H1 (cell line): ENCODE data around the gene FOXP4. TPM values are rescaled to one million over a fixed set of nuclear protein-coding genes. Genes with fewer than 3 reads are reported as not detected.

Experiments
- CTCF ChIA-PET: fragments of 300-600 bp; sonication (Branson Sonifier 250); formaldehyde crosslinking; loops from one replicate; lab custom pipeline; 2021; ENCODE audit not compliant: partially characterized antibody; lab: Charles Lee
- POLR2A ChIA-PET: fragments of 300-600 bp; sonication (Branson Sonifier 250); formaldehyde crosslinking; loops from one replicate; lab custom pipeline; 2021; ENCODE audit warnings: inconsistent platforms; ENCODE audit not compliant: partially characterized antibody; lab: Charles Lee
- DNase-seq, 2 experiments: peaks; one replicate each; pipeline versions ENCODE4 v3.0.0 to v3.0.0-alpha.2; 2010 to 2022; ENCODE audit warnings: low spot score in 2 of 2, low read depth in 1 of 2, mixed read lengths in 1 of 2
- FAIRE-seq: peaks from 2 replicates; lab custom pipeline; 2011; peaks lifted over from hg19 to GRCh38; lab: Jason Lieb, UNC
- H2AFZ ChIP-seq: 2 replicates; pipeline ENCODE4 v1.8.1; 2012; ENCODE audit warnings: low read length, inconsistent platforms
- H2AK5ac ChIP-seq: 2 replicates; pipeline ENCODE4 v1.6.1; 2013; ENCODE audit warnings: low read depth, low read length
- H2BK120ac ChIP-seq: replicated peaks from 2 replicates; pipeline ENCODE3; 2013; ENCODE audit warnings: low read depth, low read length, inconsistent platforms
- H2BK12ac ChIP-seq: 2 replicates; pipeline ENCODE4 v1.6.1; 2013; ENCODE audit warnings: low read depth, low read length
- H2BK15ac ChIP-seq: 2 replicates; pipeline ENCODE4 v1.6.1; 2013; ENCODE audit warnings: low read length
- H2BK20ac ChIP-seq: 2 replicates; pipeline ENCODE4 v1.6.1; 2013; ENCODE audit warnings: low read length
- H2BK5ac ChIP-seq: 2 replicates; pipeline ENCODE4 v1.6.1; 2013; ENCODE audit warnings: low read depth, low read length
- H3K14ac ChIP-seq: 2 replicates; pipeline ENCODE4 v1.6.1; 2013; ENCODE audit warnings: inconsistent platforms; ENCODE audit not compliant: insufficient read length
- H3K18ac ChIP-seq: 2 replicates; pipeline ENCODE4 v1.6.1; 2013; ENCODE audit warnings: low read length; ENCODE audit errors: extremely low read depth
- H3K23ac ChIP-seq: 2 replicates; pipeline ENCODE4 v1.6.1; 2013; ENCODE audit warnings: inconsistent platforms; ENCODE audit not compliant: insufficient read length
- H3K23me2 ChIP-seq: 2 replicates; pipeline ENCODE4 v1.6.1; 2013; ENCODE audit warnings: low read depth, low read length
- H3K27ac ChIP-seq: 2 replicates; pipeline ENCODE4 v1.6.1; 2011; ENCODE audit warnings: low read depth, low read length, inconsistent platforms
- H3K27me3 ChIP-seq, 4 experiments: replicated peaks in 1 of 4; 1 replicate in 1 of 4; 2 replicates in 3 of 4; pipeline versions ENCODE4 v1.6.1 to v1.8.1; 2011 to 2013; ENCODE audit warnings: low read length in 3 of 4, mild to moderate bottlenecking in 3 of 4, inconsistent platforms in 2 of 4, mixed read lengths in 2 of 4, moderate library complexity in 1 of 4; ENCODE audit not compliant: control insufficient read depth in 3 of 4, insufficient read depth in 3 of 4; ENCODE audit errors: extremely low read depth in 1 of 4
- H3K36me3 ChIP-seq, 4 experiments: 2 replicates each; pipeline versions ENCODE4 v1.6.1 to v1.8.1; 2011 to 2013; ENCODE audit warnings: mild to moderate bottlenecking in 4 of 4, low read length in 3 of 4, moderate library complexity in 2 of 4, control low read depth in 1 of 4, inconsistent platforms in 1 of 4; ENCODE audit not compliant: insufficient read depth in 4 of 4, control insufficient read depth in 2 of 4
- H3K4ac ChIP-seq: replicated peaks from 2 replicates; pipeline ENCODE3; 2013; ENCODE audit warnings: low read length, low read depth, mixed read lengths, inconsistent platforms; ENCODE audit not compliant: insufficient read length
- H3K4me1 ChIP-seq, 4 experiments: replicated peaks in 1 of 4; 1 replicate in 1 of 4; 2 replicates in 3 of 4; pipeline versions ENCODE4 v1.6.1 to v1.8.1; 2011 to 2013; ENCODE audit warnings: low read length in 3 of 4, inconsistent platforms in 2 of 4, mixed read lengths in 1 of 4; ENCODE audit not compliant: insufficient read depth in 4 of 4, control insufficient read depth in 3 of 4
- H3K4me2 ChIP-seq, 2 experiments: 2 replicates each; pipeline versions ENCODE4 v1.6.1 to v1.8.1; 2011 to 2013; ENCODE audit warnings: low read depth in 2 of 2, low read length in 2 of 2, control low read depth in 1 of 2, inconsistent platforms in 1 of 2, mild to moderate bottlenecking in 1 of 2; ENCODE audit not compliant: insufficient read depth in 1 of 2
- H3K4me3 ChIP-seq, 4 experiments: fragments of 200-600, 300-600 bp in 1 of 4; sonication (generic), shearing (Covaris generic), sonication (Bioruptor Twin) in 1 of 4; 2 replicates each; pipeline versions ENCODE4 v1.5.1 to v1.8.1; 2011 to 2016; ENCODE audit warnings: low read length in 4 of 4, low read depth in 3 of 4, control low read depth in 2 of 4, inconsistent platforms in 2 of 4, mild to moderate bottlenecking in 2 of 4, mixed read lengths in 1 of 4, moderate library complexity in 1 of 4; ENCODE audit not compliant: insufficient read depth in 2 of 4; ENCODE audit errors: extremely low read depth in 1 of 4
- H3K56ac ChIP-seq: replicated peaks from 2 replicates; pipeline ENCODE3; 2013; ENCODE audit warnings: low read depth, mild to moderate bottlenecking, mixed read lengths, low read length, inconsistent platforms; ENCODE audit not compliant: insufficient read length
- H3K79me1 ChIP-seq: 2 replicates; pipeline ENCODE4 v1.6.1; 2013; ENCODE audit warnings: low read depth, low read length, control low read depth
- H3K79me2 ChIP-seq, 2 experiments: 2 replicates each; pipeline versions ENCODE4 v1.6.1 to v1.8.1; 2012 to 2013; ENCODE audit warnings: low read length in 2 of 2, mild to moderate bottlenecking in 2 of 2, inconsistent platforms in 1 of 2; ENCODE audit not compliant: insufficient read depth in 2 of 2, control insufficient read depth in 1 of 2
- H3K9ac ChIP-seq, 4 experiments: replicated peaks in 1 of 4; 1 replicate in 1 of 4; 2 replicates in 3 of 4; pipeline versions ENCODE4 v1.6.1 to v1.8.1; 2011 to 2013; ENCODE audit warnings: low read depth in 3 of 4, low read length in 3 of 4, control low read depth in 2 of 4, mild to moderate bottlenecking in 2 of 4, moderate library complexity in 2 of 4, inconsistent platforms in 1 of 4; ENCODE audit errors: extremely low read depth in 1 of 4
- H3K9me3 ChIP-seq, 2 experiments: 2 replicates each; pipeline versions ENCODE4 v1.6.1 to v1.8.1; 2012 to 2013; ENCODE audit warnings: mild to moderate bottlenecking in 2 of 2, moderate library complexity in 2 of 2, control low read depth in 1 of 2, inconsistent platforms in 1 of 2, low read depth in 1 of 2, low read length in 1 of 2, mixed read lengths in 1 of 2; ENCODE audit not compliant: insufficient read depth in 2 of 2
- H4K20me1 ChIP-seq, 2 experiments: replicated peaks in 1 of 2; 2 replicates each; pipeline versions ENCODE3 to v1.8.1; 2011 to 2013; ENCODE audit warnings: inconsistent platforms in 2 of 2, low read length in 2 of 2, mild to moderate bottlenecking in 1 of 2; ENCODE audit not compliant: insufficient read depth in 2 of 2, control insufficient read depth in 1 of 2
- H4K5ac ChIP-seq: 2 replicates; pipeline ENCODE4 v1.6.1; 2013; ENCODE audit warnings: low read length, low read depth, mixed read lengths, inconsistent platforms; ENCODE audit not compliant: insufficient read length
- H4K8ac ChIP-seq: 2 replicates; pipeline ENCODE4 v1.8.0; 2013; ENCODE audit warnings: mild to moderate bottlenecking, moderate library complexity, low read length, inconsistent platforms; ENCODE audit not compliant: insufficient read depth; ENCODE audit errors: extremely low read depth
- H4K91ac ChIP-seq: replicated peaks from 2 replicates; pipeline ENCODE3; 2013; ENCODE audit warnings: low read length, mixed read lengths, inconsistent platforms; ENCODE audit not compliant: insufficient read length
- ASH2L ChIP-seq: fragments of 200-600, 300-600 bp; sonication (generic); IDR thresholded peaks from one replicate; pipeline ENCODE4 v1.7.1; 2017; ENCODE audit warnings: low read length
- BACH1 ChIP-seq: IDR thresholded peaks from 2 replicates; pipeline ENCODE4 v1.6.1; 2012; ENCODE audit warnings: low read length, improper control_type of control experiment
- BCL11A ChIP-seq, 2 experiments: IDR thresholded peaks; one replicate each; pipeline ENCODE4 v1.6.1; 2011; ENCODE audit warnings: low read depth in 2 of 2, low read length in 2 of 2, mild to moderate bottlenecking in 2 of 2
- CREB1 ChIP-seq: IDR thresholded peaks from 2 replicates; pipeline ENCODE4 v1.6.1; 2012; ENCODE audit warnings: inconsistent platforms
- GABPA ChIP-seq: IDR thresholded peaks from 2 replicates; pipeline ENCODE4 v1.6.1; 2011; ENCODE audit warnings: mild to moderate bottlenecking, low read length, moderate library complexity, borderline replicate concordance; ENCODE audit not compliant: insufficient read depth
- KDM1A ChIP-seq: fragments of 200-600, 300-600 bp; sonication (generic); IDR thresholded peaks from 2 replicates; pipeline ENCODE4 v1.7.1; 2016; ENCODE audit warnings: mild to moderate bottlenecking, low read length, borderline replicate concordance
- POLR2A ChIP-seq, 2 experiments: IDR thresholded peaks; 1 replicate in 1 of 2; 2 replicates in 1 of 2; pipeline ENCODE4 v1.6.1; 2011; ENCODE audit warnings: low read depth in 2 of 2, low read length in 2 of 2, mild to moderate bottlenecking in 2 of 2; ENCODE audit errors: control extremely low read depth in 1 of 2
- POU5F1 ChIP-seq: IDR thresholded peaks from 2 replicates; pipeline ENCODE4 v1.6.1; 2011; ENCODE audit warnings: low read depth, mild to moderate bottlenecking, low read length, moderate library complexity
- RXRA ChIP-seq: IDR thresholded peaks from 2 replicates; pipeline ENCODE4 v1.6.1; 2011; ENCODE audit warnings: low read depth, mild to moderate bottlenecking, low read length, moderate library complexity; ENCODE audit not compliant: insufficient read depth
- SAP30 ChIP-seq: fragments of 300-600 bp; sonication (generic); IDR thresholded peaks from 2 replicates; pipeline ENCODE4 v1.7.1; 2012; ENCODE audit warnings: low read length, moderate library complexity, mild to moderate bottlenecking, inconsistent platforms; ENCODE audit not compliant: insufficient read depth, insufficient replicate concordance
- SRF ChIP-seq: IDR thresholded peaks from 2 replicates; pipeline ENCODE4 v1.6.1; 2011; ENCODE audit warnings: mild to moderate bottlenecking, low read depth, low read length, moderate library complexity
- WGBS, 2 experiments: shearing (Covaris generic) in 1 of 2; methylation state at CpG; one replicate each; pipeline versions ENCODE4 v1.1.6 to v1.1.7; 2013 to 2015; ENCODE audit warnings: low lambda C conversion rate in 2 of 2, mixed read lengths in 2 of 2, inconsistent platforms in 1 of 2, low coverage in 1 of 2, missing lambda C conversion rate in 1 of 2; ENCODE audit not compliant: insufficient replicate concordance in 2 of 2, insufficient coverage in 1 of 2, insufficient read length in 1 of 2; ENCODE audit errors: extremely low coverage in 1 of 2, missing lambda C conversion rate in 1 of 2; 5-methylcytosine and 5-hydroxymethylcytosine counted together
- polyA plus RNA-seq, 7 experiments: library from polyadenylated mRNA; depleted of rRNA in 3 of 7; stranded (reverse) in 5 of 7; unstranded in 2 of 7; fragments of >200 nt in 5 of 7; fragments of 200-250 nt in 2 of 7; gene quantifications; 1 replicate in 5 of 7; 2 replicates in 1 of 7; 4 replicates in 1 of 7; pipeline versions ENCODE4 v1.2.1 to v1.2.3, GENCODE V29; 2011 to 2013; ENCODE audit warnings: missing spikeins in 2 of 7, mixed read lengths in 2 of 7
- total RNA-seq: library from RNA; stranded (reverse); fragmentation: NEBNext Ultra II Directional; extraction: Animal tissue kit (Norgen Biotek cat#: 25700); gene quantifications from 2 replicates; pipeline ENCODE4 v1.2.1, GENCODE V29; 2021
- TF ChIP-seq, protein P1 (sequence below): IDR thresholded peaks from 2 replicates; pipeline ENCODE4 v1.6.1; 2012; ENCODE audit warnings: inconsistent platforms

FOXP4 gene
- total and polyA plus RNA-seq, 2 of the 8 experiments (the other 6 are each of a cell fraction or from before 2014, with no cell fraction given): 4.8 to 13.3 TPM

DNA sequence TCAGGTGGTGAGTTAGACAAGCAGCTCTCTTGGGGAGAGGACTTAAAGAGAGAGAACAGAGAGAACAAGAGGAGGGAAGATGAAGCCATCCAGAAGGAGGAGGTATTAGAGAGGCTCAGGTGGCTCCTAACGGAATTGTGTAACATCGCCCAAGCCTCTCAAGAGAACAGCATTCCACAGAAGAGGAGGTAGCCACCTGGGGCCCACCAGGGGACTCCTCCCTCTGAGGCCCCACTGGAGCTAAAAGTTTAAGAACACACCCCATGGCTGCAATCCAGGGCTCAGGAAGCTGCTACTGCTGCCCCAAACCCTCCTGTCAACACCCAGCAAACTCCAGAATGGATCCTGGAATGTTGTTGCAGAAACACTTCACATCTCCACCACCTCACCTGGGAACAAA lies 68.5 kb downstream of the FOXP4 start:
- Histone ChIP-seq H3K79me2 (no peaks in the 10 kb centered on the region), H3K9ac (no peak overlapping the region), H4K20me1 (no peaks in the 10 kb centered on the region), H2BK120ac (no peak overlapping the region), H3K18ac (no peak overlapping the region), H3K4ac (no peak overlapping the region), H2BK15ac (no peak overlapping the region), H2BK20ac (no peak overlapping the region), H3K23me2 (no peaks in the 10 kb centered on the region), H2AK5ac (no peak overlapping the region), H3K79me1 (no peaks in the 10 kb centered on the region), H3K4me2 (no peak overlapping the region), H2AFZ (no peak overlapping the region), H3K27ac (no peak overlapping the region), H3K4me1 (no peaks in the 10 kb centered on the region), H4K91ac (no peak overlapping the region), H3K9me3 (peaks cover 4 to 6% of the 10 kb centered on the region in 2 experiments; a peak in 3 of 4 replicates), H4K5ac (no peak overlapping the region), H4K8ac (no peak overlapping the region), H2BK5ac (no peak overlapping the region), H3K23ac (no peak overlapping the region), H2BK12ac (no peak overlapping the region), H3K14ac (no peak overlapping the region), H3K56ac (no peak overlapping the region), H3K36me3 (no peaks in the 10 kb centered on the region), H3K27me3 (no peaks in the 10 kb centered on the region), H3K4me3 (no peak overlapping the region)
- FAIRE-seq (no peak), DNase-seq (no peak)
- no peak for TF ChIP-seq ASH2L
- TF ChIP-seq BACH1: no peak
- TF ChIP-seq, protein P1, sequence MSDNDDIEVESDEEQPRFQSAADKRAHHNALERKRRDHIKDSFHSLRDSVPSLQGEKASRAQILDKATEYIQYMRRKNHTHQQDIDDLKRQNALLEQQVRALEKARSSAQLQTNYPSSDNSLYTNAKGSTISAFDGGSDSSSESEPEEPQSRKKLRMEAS: no peak
- no peak for TF ChIP-seq SAP30
- no peak for TF ChIP-seq BCL11A (IDR thresholded peaks at IDR 0.05; ENCODE audit: low read depth in 2 of 2, low read length in 2 of 2)
- TF ChIP-seq RXRA: no peak
- no peak for TF ChIP-seq POLR2A (IDR thresholded peaks at IDR 0.05; ENCODE audit: control extremely low read depth in 1 of 2, low read depth in 2 of 2, low read length in 2 of 2)
- TF ChIP-seq POU5F1: no peak
- TF ChIP-seq KDM1A: no peak
- no peak for TF ChIP-seq SRF
- no peak for TF ChIP-seq GABPA
- no peak for TF ChIP-seq CREB1
- WGBS, 2 experiments: 90% methylated on average over 2 of the region's 2 CpGs; no CpG with 5 or more reads in 1 of the 2 experiments
- ChIA-PET POLR2A (interaction anchor here (1.0 kb wide), 1 partner anchor 20 kb away, joined by 3 read pairs; no protein-coding TSS in a partner anchor), CTCF (interaction anchor here (0.5 to 4.6 kb wide), 11 partner anchors 10 to 352 kb away, joined by 3 to 30 read pairs (median 3); no protein-coding TSS in a partner anchor)
